IPS DF 4.7 (cell line): ENCODE data around the gene KLF2.

ENCODE experiments used
- DNase-seq: peaks from one replicate; pipeline ENCODE4 v3.0.0-alpha.2; 2013; ENCODE audit warnings: low spot score; ENCODE audit errors: extremely low read depth

KLF2 gene

DNA sequence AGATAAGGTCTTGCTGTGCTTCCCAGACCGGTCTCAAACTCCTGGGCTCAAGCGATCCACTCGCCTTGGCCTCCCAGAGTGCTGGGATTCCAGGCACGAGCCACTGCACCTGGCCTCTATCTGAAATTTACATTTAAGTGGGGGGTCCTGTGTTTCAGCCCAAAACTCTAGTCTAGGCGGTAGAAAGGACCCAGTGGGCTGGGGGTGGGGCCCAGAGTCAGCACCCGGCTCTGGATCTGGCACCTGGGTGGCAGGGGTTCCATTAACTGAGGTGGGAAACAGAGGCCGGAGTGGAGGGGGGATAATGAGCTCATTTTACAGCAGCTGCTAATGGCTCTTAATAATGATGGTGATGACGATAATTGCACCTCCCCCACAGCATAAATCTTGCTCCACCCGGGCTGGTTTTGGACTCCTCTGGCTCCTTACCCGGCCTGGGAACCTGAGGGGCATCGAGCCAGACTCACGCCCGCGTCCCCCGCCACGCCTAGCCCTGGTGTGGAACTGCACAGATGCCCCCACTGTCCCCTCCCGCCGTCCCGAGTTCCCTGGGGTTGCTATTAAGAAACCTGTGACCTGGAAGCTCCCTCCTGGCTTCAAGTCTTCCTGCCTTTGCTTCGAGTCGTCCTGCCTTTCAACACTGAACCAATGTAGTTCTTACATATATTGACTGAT lies 17.8 kb upstream of the KLF2 start:
- DNase-seq = no peak

DNA sequence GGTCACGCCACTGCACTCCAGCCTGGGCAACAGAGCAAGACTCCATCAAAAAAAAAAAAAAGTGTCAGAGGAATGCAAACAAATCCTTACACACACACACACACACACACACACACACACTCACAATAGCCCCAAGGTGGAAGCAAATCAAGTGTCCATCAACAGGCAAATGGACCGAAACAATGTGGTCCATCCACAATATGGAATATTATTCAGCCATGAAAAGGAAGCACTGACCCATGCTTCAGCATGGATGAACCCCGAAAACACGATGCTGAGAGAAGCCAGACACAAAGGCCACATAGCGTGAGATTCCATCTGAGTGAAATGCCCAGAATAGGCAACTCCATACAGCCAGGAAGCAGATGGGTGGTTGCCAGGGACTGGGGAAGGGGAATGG lies 16.5 kb upstream of the KLF2 start:
- no peak for DNase-seq

DNA sequence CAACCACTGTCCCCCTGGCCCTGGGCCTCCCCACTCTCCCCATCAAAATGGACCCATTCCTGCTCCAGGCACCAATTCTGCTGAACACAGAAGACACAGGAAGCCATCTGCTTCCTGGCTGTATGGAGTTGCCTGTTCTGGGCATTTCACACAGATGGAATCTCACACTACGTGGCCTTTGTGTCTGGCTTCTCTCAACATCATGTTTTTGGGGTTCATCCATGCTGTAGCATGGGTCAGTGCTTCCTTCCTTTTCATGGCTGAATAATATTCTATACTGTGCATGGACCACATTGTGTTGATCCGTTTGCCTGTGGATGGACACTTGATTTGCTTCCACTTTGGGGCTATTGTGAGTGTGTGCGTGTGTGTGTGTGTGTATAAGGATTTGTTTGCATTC lies 15.0 kb upstream of the KLF2 start:
- no peak for DNase-seq

DNA sequence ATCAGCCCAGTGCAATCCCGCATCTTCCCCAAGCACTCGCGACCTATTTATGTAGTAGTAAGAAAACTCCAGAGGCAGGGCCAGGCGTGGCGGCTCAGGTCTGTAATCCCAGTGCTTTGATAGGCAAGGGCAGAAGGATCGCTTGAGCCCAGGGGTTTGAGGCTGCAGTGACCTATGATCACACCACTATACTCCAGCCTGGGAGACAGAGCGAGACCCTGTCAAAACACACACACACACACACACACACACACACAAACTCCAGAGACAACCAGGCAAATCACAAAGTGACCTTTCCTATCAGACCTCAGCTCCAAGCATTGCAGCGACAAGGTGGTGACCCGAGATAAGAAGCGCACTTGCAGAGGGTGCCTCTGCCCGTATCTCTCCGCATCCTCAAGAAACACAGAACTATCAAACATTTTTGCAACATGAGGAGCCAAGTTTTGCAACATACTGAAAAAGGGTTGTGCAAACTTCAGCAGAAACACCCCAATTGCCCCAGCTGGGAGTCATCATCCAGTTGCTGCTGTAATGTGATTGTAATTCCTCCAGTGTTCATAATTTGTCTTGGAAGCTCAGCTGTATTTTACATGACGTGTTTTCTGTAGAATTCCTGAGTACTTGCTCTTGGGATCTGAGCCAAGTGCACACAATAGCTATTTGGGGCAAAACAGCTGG lies 8.7 kb upstream of the KLF2 start:
- DNase-seq = no peak

DNA sequence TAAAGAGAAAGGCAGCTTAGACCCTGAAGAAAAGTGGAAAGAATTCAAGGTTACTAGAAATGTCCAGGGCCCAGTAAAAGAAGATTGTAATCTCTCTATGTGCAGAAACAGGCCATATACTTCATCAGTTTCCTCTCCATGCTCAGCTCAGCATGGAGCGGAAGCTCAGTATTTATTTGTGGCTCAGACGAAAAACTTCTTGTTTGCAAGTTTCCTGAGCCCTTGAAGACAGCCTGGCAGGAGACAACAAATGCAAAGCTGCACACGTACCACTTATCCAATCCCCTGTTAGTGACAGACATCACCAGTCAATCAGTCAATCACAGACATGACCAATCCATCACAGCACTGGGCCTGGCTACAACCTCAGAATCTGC lies 8.1 kb upstream of the KLF2 start:
- DNase-seq = no peak

DNA sequence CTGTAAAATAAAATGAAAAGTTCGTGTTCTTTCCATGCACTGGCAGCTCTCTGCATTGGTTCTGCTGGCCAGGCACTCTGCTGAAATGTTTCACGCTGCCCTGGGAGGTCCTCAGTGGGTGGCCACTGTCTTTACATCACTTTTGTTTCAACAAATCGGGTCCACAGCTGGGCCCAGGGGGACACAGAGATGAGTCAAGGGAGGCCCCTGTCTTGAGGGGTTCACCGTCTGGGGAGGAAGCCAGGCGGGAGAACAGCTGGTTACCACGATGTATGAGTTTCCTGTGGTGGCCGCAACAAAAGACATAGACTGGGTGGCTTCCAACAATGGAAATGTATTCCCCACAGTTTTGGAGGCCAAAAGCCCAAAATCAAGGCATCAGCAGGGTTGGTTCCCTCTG lies 5.1 kb upstream of the KLF2 start:
- DNase-seq = no peak

DNA sequence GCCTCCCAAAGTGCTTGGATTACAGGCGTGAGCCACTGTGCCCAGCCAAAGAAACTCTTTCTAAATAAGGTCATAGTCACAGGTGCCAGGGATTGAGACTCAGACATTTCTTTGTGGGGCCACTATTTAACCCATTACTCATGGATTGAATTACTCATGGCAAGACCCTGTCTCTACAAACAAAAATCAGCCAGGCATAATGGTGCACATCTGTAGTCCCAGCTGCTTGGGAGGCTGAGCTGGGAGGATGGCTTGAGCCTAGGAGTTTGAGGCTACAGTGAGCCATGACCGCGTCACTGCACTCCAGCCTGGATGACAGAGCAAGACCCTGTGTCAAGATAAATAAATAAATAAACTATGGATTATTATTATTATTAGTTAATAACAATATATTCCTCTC lies 3.6 kb upstream of the KLF2 start:
- no peak for DNase-seq

DNA sequence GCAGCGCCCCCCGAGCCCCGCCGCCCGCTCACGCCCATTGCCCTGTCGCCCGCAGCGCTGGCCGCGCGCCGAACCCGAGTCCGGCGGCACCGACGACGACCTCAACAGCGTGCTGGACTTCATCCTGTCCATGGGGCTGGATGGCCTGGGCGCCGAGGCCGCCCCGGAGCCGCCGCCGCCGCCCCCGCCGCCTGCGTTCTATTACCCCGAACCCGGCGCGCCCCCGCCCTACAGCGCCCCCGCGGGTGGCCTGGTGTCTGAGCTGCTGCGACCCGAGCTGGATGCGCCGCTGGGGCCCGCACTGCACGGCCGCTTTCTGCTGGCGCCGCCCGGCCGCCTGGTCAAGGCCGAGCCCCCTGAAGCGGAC lies 518 bp downstream of the KLF2 start:
- no peak for DNase-seq

DNA sequence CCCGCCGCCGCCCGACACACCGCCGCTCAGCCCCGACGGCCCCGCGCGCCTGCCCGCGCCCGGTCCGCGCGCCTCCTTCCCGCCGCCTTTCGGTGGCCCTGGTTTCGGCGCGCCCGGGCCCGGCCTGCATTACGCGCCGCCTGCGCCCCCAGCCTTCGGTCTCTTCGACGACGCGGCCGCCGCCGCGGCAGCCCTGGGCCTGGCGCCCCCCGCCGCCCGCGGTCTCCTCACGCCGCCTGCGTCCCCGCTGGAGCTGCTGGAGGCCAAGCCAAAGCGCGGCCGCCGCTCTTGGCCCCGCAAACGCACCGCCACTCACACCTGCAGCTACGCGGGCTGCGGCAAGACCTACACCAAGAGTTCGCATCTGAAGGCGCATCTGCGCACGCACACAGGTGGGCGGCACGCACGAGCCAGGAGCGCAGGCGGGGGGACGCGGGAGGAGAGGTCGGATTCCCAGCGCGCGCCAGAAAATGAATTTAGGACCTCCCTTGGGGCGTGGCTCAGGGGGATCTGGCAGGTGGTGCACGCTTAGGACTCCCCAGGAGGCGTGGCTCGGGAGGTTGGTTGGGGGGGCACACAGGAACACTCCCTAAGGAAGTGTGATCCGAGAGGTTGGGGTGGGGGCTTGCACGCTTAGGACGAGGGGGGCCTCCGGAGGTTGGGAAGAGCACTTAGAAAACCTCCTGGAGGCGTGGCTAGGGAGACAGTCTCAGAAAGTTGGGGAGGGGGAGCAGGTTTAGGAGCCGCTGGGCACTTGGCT lies 1.2 kb downstream of the KLF2 start:
- no peak for DNase-seq

DNA sequence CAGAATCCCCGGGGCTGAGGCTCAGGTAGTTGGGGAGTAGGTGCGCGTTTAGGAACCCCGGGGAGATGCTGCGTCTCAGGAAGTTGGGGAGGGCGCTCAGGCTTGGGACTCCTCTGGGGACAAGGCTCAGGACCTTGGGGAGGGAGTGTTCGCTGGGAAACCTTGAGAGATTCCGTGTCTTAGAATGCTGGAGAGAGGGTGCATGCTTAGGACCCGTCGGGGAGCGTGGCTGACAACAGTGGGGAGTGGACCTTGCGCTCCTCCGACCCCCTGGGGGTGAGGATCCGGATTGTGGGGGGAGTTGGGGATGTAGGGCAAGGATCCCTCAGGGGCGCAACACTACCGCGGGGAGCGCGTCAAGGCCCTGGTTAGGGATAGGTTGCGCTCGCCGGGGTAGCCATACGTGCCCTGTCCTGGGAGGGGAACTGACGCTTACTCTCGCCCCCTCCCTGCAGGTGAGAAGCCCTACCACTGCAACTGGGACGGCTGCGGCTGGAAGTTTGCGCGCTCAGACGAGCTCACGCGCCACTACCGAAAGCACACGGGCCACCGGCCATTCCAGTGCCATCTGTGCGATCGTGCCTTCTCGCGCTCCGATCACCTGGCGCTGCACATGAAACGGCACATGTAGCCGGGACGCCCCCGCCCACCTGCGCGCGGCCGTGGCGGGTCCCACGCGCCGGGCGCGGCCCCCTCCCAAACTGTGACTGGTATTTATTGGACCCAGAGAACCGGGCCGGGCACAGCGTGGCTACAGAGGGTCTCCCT lies 2.0 kb downstream of the KLF2 start:
- no peak for DNase-seq

DNA sequence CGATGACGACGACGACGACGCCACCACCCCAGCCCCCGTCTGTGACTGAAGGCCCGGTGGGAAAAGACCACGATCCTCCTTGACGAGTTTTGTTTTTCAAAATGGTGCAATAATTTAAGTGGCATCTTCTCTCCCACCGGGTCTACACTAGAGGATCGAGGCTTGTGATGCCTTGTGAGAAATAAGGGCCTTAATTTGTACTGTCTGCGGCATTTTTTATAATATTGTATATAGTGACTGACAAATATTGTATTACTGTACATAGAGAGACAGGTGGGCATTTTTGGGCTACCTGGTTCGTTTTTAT lies 2.5 kb downstream of the KLF2 start:
- DNase-seq = no peak

DNA sequence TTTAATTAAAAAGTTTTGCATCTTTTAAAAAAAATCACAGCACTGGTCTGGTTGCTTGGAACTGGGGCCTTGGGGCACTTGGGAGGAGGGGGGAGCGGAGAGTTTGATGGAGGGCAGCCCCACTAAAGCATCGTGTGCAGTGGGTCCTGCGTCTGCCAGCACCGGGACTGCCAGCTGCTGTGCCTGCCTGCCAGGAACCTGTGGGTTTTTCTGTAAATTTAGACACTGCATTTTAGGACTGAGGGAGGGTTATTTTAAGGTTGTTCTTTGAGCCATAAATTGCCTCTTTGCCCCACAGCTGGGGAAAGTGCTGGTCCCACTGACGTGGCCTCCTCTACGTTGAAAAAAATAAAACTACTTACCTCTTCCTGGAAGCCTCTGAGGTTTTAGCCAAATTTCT lies 2.9 kb downstream of the KLF2 start:
- no peak for DNase-seq

DNA sequence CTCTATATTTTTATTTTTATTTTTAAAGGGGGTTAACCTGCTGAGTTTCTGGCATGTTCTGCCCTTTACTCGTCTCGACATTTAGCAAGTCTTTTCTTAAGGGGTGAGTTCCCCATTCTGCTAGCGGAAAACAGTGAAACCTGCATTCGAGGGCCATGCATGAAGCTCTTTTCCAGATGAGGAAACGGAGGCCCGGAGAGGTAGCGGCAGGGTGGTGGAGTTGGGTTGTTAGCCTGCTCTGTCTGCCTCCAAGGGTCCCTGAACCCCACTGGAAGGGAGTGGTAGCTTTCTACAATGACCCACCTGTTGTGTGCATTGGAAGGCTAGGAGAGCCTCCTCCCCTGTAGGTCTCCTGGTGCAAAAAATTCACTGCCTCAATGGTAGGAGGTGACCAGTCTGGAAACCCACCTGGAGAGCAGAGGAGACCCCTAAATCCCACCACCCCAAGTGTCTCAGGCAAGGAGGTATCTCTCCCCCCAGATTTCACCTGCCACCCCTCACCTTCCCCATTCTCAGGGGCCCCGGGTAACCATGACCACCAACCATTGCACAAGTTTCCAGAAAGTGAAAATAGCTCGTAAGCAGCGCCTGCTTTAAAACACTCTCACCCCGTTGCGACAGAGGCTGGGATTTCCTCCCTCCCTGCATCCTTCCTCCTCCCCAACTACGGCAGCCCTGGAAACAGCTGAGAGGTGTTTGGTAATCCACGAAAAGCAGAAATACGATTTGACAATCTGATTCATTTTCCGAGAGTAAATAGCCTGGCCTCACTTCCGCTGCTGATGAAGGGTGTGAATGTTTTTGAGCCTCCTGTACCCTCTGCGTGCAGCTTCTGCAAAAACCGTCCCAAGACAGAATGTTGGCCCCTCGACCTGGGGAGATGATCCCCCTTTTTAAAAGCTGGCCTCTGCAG lies 3.5 kb downstream of the KLF2 start:
- no peak for DNase-seq

DNA sequence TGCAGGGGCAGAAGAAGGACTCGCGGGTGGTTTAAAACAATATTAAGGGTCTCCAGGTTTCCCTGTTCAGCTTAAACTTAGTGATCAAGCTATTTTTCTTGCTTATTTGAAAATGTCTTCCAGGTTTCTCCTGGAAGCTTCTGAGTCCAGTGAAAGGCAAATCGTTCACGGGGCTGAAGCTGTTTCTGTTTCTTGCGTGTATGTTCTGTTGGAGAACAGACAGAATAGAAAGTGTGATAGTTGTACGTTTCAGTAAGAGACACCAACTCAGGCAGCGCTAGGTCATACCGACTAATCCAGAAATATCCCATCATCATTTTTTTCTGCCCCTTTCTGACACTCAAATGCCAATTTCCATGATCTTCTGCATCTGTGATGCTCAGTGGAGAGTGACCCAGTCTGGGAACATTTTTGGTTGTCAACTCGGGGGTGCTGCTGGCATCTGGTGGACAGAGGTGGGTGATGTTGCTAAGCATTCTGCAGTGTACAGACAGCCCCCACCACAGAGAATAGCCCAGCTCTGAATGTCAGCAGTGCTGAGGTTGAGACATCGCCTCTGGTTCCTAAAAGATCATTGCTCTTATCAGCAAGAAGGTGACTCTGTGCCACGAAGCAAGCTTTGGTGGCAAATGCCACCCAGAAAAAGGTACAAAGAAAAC lies 4.3 kb downstream of the KLF2 start:
- no peak for DNase-seq

DNA sequence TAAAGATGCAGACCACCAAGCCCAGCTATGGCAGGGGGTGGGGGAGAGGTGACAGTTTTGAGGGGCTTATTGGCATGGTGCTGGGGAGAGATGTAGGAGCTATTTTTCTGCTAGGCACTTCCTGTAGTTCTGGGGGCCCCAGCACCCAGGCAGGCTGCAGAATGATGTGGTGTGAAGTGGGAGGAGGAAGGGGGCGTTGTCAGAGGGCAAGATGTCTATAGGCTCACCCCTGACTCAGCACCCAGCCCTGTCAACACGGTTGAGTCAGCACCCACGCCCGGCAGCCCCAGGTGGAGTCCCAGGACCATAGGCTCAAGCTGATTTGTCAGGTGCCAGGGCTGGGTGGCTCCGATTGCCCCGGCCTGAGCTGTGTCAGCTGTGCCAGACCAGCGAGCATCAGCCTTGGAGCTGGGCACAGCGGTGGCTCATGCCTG lies 5.8 kb downstream of the KLF2 start:
- no peak for DNase-seq

DNA sequence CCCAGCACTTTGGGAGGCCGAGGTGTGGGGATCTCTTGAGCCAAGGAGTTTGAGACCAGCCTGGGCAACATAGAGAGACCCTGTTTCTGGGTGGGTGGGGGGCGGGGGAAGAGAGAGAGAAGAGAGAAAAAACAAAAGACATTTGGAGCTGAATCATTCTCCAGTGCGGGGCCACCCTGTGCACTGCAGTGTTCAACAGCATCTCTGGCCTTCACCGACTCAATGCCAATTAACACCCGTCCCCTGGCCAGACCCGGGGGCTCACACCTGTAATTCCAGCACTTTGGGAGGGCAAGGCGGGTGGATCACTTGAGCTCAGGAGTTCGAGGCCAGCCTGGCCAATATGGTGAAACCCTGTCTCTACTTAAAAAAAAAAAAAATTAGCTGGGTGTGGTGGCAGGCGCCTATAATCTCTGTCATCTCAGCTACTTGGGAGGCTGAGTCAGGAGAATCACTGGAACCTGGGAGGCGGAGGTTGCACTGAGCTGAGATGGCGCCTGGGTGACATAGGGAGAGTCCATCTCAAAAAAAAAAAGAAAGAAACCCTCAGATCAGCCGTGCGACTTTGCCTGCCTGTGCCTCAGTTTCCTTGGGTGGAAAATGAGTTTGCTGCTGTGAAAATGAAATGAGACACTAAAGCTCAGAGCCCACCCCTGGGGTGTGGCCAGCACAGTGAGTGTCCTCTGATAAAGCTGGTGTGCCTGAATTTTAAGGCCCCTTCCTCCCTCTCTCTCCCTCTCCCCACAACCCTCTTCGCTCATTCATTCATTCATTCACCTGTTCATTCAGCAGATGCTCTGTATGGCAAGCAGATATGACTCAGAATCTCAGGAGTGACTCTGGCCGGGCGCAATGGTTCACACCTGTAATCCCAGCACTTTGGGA lies 6.4 kb downstream of the KLF2 start:
- no peak for DNase-seq

DNA sequence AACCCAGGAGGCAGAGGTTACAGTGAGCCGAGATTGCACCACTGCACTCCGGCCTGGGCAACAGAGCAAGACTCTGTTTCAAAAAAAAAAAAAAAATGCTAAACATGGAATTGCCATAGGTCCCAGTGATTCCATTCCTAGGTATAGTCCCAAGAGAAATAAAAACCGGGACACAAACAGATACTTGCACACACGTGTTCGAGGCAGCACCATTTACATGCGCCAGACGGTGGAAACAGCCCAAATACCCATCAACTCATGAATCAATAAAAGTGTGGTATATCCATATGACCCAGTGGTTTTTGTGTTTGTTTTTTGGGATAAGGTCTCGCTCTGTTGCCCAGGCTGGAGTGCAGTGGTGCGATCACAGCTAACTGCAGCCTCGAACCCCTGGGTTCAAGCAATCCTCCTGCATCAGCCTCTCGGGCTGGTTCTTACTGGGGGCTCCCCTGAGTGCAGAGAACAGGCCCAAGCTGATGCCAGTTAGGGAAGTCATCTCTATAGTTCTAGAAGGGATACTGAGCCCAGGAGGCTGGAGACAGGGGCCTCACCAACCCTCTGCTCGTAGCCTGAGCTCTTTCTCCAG lies 8.5 kb downstream of the KLF2 start:
- no peak for DNase-seq

DNA sequence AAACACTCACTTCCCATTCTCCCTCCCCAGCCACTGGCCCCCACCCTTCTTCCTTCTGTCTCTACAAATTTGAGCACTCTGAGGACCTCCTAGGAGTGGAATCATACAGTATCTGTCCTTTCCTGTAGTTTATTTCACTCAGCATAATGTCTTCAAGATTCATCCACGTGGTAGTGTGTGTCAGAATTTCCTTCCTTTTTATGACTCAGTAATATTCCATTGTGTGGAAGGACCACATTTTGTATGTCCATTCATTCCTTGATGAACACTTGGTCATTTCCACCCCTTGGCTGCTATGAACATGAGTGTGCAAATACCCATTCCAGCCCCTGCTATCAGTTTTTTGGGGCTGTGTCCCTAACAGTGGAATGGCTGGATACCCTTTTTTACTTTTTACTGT lies 9.8 kb downstream of the KLF2 start:
- no peak for DNase-seq

DNA sequence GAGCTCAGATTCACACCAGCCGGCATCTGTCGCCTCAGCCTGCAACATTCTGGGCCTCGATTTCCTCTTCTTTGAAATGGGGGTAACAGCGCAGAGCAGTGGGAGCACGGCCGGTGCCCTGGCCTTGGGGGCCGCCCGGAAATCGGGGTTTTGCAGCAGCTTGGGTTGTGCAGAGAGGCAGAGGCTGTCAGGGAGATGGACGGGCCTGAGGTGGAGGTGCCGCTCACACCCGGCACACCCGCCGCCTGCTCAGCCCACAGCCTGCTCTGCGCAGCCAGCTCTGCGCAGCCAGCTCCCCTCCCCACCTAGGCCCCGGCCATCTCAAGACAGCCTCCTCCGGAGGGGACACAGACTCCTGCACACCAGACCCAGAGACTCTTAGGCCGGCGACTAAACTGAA lies 10.6 kb downstream of the KLF2 start:
- DNase-seq = no peak
